ENCODE data around the gene FZD10.

GRCh38 chr12:130201037-130201436 is 38.8 kb downstream of the FZD10 start:
- TF ChIP-seq EZH2 (IDR thresholded peaks at IDR 0.05) (no peak), POLR2AphosphoS5 (IDR thresholded peaks at IDR 0.05; ENCODE audit: borderline replicate concordance, low read depth, low read length) (no peak)

Measured in SK-N-MC (cell line).